Ectodermal cell (in vitro differentiated cells): ENCODE results near the gene CAPN2.

ENCODE experiments used
- H3K27ac ChIP-seq: 2 replicates; pipeline ENCODE4 v1.7.0; 2013; ENCODE audit warnings: mild to moderate bottlenecking, low read depth, low read length; ENCODE audit not compliant: insufficient read depth, poor library complexity, severe bottlenecking
- H3K27me3 ChIP-seq: 2 replicates; pipeline ENCODE4 v1.7.0; 2013; ENCODE audit warnings: mild to moderate bottlenecking, low read length; ENCODE audit not compliant: insufficient read depth, control insufficient read depth, poor library complexity, severe bottlenecking
- H3K36me3 ChIP-seq: one replicate; pipeline ENCODE4 v1.7.0; 2013; ENCODE audit warnings: low read length; ENCODE audit not compliant: control insufficient read depth, insufficient read depth
- H3K4me1 ChIP-seq: one replicate; pipeline ENCODE4 v1.7.0; 2013; ENCODE audit warnings: low read length; ENCODE audit not compliant: control insufficient read depth, insufficient read depth
- H3K4me3 ChIP-seq: 2 replicates; pipeline ENCODE4 v1.7.0; 2013; ENCODE audit warnings: low read depth, low read length, control low read depth; ENCODE audit not compliant: insufficient read depth
- H3K9me3 ChIP-seq: 2 replicates; pipeline ENCODE4 v1.7.0; 2013; ENCODE audit warnings: mild to moderate bottlenecking, low read length, moderate library complexity; ENCODE audit not compliant: control insufficient read depth
- WGBS, 2 experiments: methylation state at CpG; one replicate each; pipeline ENCODE4 v1.1.7; 2013; ENCODE audit warnings: missing lambda C conversion rate in 2 of 2; 5-methylcytosine and 5-hydroxymethylcytosine counted together

CAPN2 gene

DNA sequence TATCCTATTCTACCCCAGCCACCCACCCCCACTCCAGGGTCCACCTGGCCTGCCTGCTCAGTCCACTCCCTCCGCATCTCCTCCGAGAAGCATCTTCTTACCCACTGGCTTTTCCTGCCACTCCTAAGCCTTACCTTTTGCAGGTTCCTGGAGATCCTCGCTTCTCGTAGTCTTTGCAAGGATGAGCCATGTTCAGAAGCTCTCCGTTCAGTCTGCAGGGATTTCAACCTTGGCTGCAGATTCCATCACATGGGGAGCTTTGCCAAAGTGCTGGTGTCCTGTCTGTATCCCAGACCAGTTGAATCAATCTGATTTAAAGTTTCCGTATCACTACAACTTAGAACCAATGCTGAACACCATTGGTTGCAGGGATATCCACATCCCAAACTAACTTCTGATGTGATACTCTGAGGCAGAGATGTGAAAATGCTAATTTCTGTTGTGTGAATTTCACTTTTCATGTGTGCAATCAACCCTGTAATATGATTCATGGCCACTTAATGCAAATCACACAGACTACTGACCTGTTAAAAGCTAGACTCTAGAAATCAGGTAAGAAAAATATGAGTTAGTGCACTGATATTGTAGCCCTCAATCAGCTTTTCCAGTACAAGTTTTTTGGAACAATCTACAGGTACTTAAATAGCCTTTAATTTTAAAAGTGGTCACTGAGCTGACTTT lies 61.9 kb downstream of the CAPN2 start:
- Histone ChIP-seq H3K4me1 (peaks cover 8% of the 10 kb centered on the region), H3K27me3 (no peaks in the 10 kb centered on the region), H3K36me3 (peaks cover 41% of the 10 kb centered on the region), H3K4me3 (no peak overlapping the region), H3K9me3 (no peaks in the 10 kb centered on the region), H3K27ac (no peak overlapping the region)
- WGBS, 2 experiments: 95 to 97% methylated on average over 6 of the region's 6 CpGs

DNA sequence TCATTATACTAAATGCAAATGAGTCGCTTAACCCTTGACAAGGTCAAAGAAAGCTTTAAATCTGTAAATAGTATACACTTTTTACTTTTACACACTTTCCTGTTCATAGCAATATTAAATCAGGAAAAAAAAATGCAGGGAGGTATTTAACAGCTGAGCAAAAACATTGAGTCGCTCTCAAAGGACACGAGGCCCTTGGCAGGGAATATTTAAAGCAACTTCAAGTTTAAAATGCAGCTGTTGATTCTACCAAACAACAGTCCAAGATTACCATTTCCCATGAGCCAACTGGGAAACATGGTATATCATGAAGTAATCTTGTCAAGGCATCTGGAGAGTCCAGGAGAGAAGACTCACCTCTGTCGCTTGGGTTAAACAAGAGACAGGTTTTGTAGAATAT lies 62.7 kb downstream of the CAPN2 start:
- no peaks in the 10 kb centered on the region for H3K9me3 ChIP-seq
- H3K27ac ChIP-seq: no peak overlapping the region
- no peak overlapping the region for H3K4me3 ChIP-seq
- peaks cover 8% of the 10 kb centered on the region for H3K4me1 ChIP-seq
- 63 to 69% methylated on average over 3 to 4 of the region's 4 CpGs for WGBS, 2 experiments
- peaks cover 38% of the 10 kb centered on the region for H3K36me3 ChIP-seq
- H3K27me3 ChIP-seq: no peaks in the 10 kb centered on the region

- Histone ChIP-seq H3K36me3 (peaks cover 36% of the 10 kb centered on the region), H3K4me3 (no peak overlapping the region), H3K27ac (no peak overlapping the region), H3K9me3 (no peaks in the 10 kb centered on the region), H3K4me1 (peaks cover 8% of the 10 kb centered on the region), H3K27me3 (no peaks in the 10 kb centered on the region)
- 90 to 100% methylated on average over 1 of the region's 1 CpG for WGBS, 2 experiments
Observed at GRCh38 chr1:223775711-223776074, 63.4 kb downstream of the CAPN2 start.

GRCh38 chr1:223776075-223776814 lies 63.9 kb downstream of the CAPN2 start:
- H3K9me3 ChIP-seq: no peaks in the 10 kb centered on the region
- WGBS, 2 experiments: 91 to 92% methylated on average over 9 of the region's 9 CpGs
- H3K27me3 ChIP-seq: no peaks in the 10 kb centered on the region
- no peak overlapping the region for H3K4me3 ChIP-seq
- H3K4me1 ChIP-seq: peaks cover 8% of the 10 kb centered on the region
- H3K27ac ChIP-seq: no peak overlapping the region
- H3K36me3 ChIP-seq: peaks cover 31% of the 10 kb centered on the region

DNA sequence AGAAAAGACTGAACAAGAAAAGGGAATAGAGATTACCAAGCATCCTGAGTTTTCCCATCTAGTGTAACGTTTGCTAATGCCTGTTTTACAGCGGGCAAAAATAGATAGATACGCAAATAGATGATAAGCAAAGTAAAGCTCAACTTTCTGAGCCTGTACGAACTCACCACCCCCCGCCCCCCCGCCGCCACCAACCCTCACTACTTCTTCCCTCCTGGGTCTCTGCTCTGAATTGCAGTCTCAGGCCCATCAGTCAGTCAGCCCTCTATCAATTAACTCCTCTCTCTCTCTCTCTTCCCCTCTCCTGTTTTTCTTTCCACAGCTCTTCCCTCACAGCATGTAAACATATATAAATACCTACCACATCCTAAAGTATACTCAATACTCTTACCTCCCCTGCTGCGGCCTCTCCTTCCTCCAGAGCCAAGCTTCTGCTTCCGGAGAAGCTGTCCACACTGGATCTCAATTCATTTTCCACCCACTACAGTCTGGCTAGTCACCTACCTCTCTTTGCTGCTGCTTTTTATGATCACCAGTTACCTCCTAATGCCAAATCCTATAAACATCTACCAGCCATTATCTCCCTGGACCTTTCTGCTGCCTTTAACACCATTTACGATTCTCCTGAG lies 64.6 kb downstream of the CAPN2 start:
- no peaks in the 10 kb centered on the region for H3K9me3 ChIP-seq
- no peak overlapping the region for H3K4me3 ChIP-seq
- 94% methylated on average over 10 of the region's 10 CpGs for WGBS, 2 experiments
- H3K27ac ChIP-seq: no peak overlapping the region
- no peaks in the 10 kb centered on the region for H3K27me3 ChIP-seq
- peaks cover 8% of the 10 kb centered on the region for H3K4me1 ChIP-seq
- peaks cover 31% of the 10 kb centered on the region for H3K36me3 ChIP-seq

GRCh38 chr1:223780318-223780717 lies 68.0 kb downstream of the CAPN2 start:
- no peaks in the 10 kb centered on the region for H3K9me3 ChIP-seq
- no peak overlapping the region for H3K4me3 ChIP-seq
- H3K27ac ChIP-seq: no peak overlapping the region
- H3K36me3 ChIP-seq: peaks cover 38% of the 10 kb centered on the region
- WGBS, 2 experiments: 95 to 97% methylated on average over 8 of the region's 8 CpGs
- no peaks in the 10 kb centered on the region for H3K4me1 ChIP-seq
- no peaks in the 10 kb centered on the region for H3K27me3 ChIP-seq

DNA sequence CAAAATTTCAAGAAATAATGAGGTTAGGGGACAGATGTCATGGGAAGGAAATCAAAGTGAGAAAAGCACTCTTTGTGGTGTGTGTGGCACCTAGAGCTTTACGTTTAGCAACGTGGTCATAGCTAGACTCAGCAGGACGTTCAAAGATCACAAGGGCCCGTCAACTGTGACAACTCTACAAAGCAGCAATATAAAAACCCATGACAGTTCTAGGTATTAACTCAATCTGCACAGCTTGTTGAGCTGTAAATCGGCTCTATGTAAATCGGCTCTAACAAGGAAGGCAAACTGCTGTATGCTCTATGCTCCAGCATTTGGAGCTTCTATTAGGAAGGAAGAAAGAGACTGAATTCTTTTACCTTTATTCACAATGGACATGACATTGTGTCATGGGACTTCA lies 68.6 kb downstream of the CAPN2 start:
- Histone ChIP-seq H3K4me1 (no peaks in the 10 kb centered on the region), H3K27me3 (no peaks in the 10 kb centered on the region), H3K36me3 (peaks cover 38% of the 10 kb centered on the region), H3K27ac (no peak overlapping the region), H3K9me3 (no peaks in the 10 kb centered on the region), H3K4me3 (no peak overlapping the region)
- WGBS, 2 experiments: 84 to 85% methylated on average over 6 of the region's 6 CpGs

GRCh38 chr1:223783676-223784075 lies 71.3 kb downstream of the CAPN2 start:
- Histone ChIP-seq H3K9me3 (no peaks in the 10 kb centered on the region), H3K4me1 (no peaks in the 10 kb centered on the region), H3K27me3 (no peaks in the 10 kb centered on the region), H3K36me3 (peaks cover 37% of the 10 kb centered on the region), H3K4me3 (no peak overlapping the region), H3K27ac (no peak overlapping the region)
- 100% methylated on average over 1 of the region's 1 CpG; no CpG with 5 or more reads in 1 of the 2 experiments for WGBS, 2 experiments

GRCh38 chr1:223784541-223784940 lies 72.2 kb downstream of the CAPN2 start:
- H3K27me3 ChIP-seq: no peaks in the 10 kb centered on the region
- no peak overlapping the region for H3K4me3 ChIP-seq
- no peaks in the 10 kb centered on the region for H3K9me3 ChIP-seq
- H3K36me3 ChIP-seq: peaks cover 33% of the 10 kb centered on the region
- 91 to 94% methylated on average over 4 of the region's 4 CpGs for WGBS, 2 experiments
- H3K27ac ChIP-seq: no peak overlapping the region
- no peaks in the 10 kb centered on the region for H3K4me1 ChIP-seq

GRCh38 chr1:223785808-223786207 lies 73.5 kb downstream of the CAPN2 start:
- H3K4me1 ChIP-seq: no peaks in the 10 kb centered on the region
- H3K4me3 ChIP-seq: no peak overlapping the region
- H3K27me3 ChIP-seq: no peaks in the 10 kb centered on the region
- H3K9me3 ChIP-seq: no peaks in the 10 kb centered on the region
- whole genome bisulfite sequencing, 2 experiments: 98% methylated on average over 5 of the region's 5 CpGs
- peaks cover 26% of the 10 kb centered on the region for H3K36me3 ChIP-seq
- no peak overlapping the region for H3K27ac ChIP-seq
